Muscle of back (tissue), 11 donors: ENCODE data around the gene TMTC1. TPM values are rescaled to one million over a fixed set of nuclear protein-coding genes. Genes with fewer than 3 reads are reported as not detected.

Experiments used
- DNase-seq, 3 donors: peaks; one replicate each; pipeline versions ENCODE4 v3.0.0 to v3.0.0-alpha.2; 2013
- polyA plus RNA-seq, 10 donors: library from polyadenylated mRNA; unstranded; fragments of 120-200 nt; gene quantifications; one replicate each; pipeline ENCODE4 v1.2.1, GENCODE V29; 2013; ENCODE audit not compliant: insufficient read length in 10 of 10

Gene TMTC1
- polyA plus RNA-seq, 10 donors = 18.8 to 64.4 (median 36.6) TPM

- no peak for DNase-seq
These were observed 2.0 kb downstream of the TMTC1 start for GRCh38 chr12:29781705-29782266.

- DNase-seq = no peak
These were observed 2.6 kb downstream of the TMTC1 start for GRCh38 chr12:29781188-29781587.

- no peak for DNase-seq
These were observed 3.7 kb downstream of the TMTC1 start for GRCh38 chr12:29780084-29780483.

GRCh38 chr12:29778531-29778930, 5.2 kb downstream of the TMTC1 start:
- DNase-seq = no peak

- no peak for DNase-seq
These were observed 10.7 kb downstream of the TMTC1 start for GRCh38 chr12:29773076-29773475.

- DNase-seq = no peak
These were observed 12.0 kb downstream of the TMTC1 start for GRCh38 chr12:29771786-29772185.

- no peak for DNase-seq
These were observed 12.6 kb downstream of the TMTC1 start for GRCh38 chr12:29771165-29771564.

GRCh38 chr12:29769162-29769858, 14.4 kb downstream of the TMTC1 start:
- DNase-seq = peak in 2 of 3 donors; percentile 30 to 45

- DNase-seq = no peak
These were observed 15.4 kb downstream of the TMTC1 start for GRCh38 chr12:29768372-29768771.

- DNase-seq = no peak
These were observed 20.4 kb downstream of the TMTC1 start for GRCh38 chr12:29763301-29763683.

- peak in 2 of 3 donors; percentile 50 to 71 for DNase-seq
These were observed 21.0 kb downstream of the TMTC1 start for GRCh38 chr12:29762637-29763300.

GRCh38 chr12:29759950-29760349, 23.8 kb downstream of the TMTC1 start:
- no peak for DNase-seq

- DNase-seq = no peak
These were observed 26.9 kb downstream of the TMTC1 start for GRCh38 chr12:29756741-29757390.

- DNase-seq = no peak
These were observed 29.2 kb downstream of the TMTC1 start for GRCh38 chr12:29754235-29755189.

- DNase-seq = no peak
These were observed 31.6 kb downstream of the TMTC1 start for GRCh38 chr12:29752121-29752520.

GRCh38 chr12:29751676-29752075, 32.1 kb downstream of the TMTC1 start:
- no peak for DNase-seq

GRCh38 chr12:29750928-29751220, 32.9 kb downstream of the TMTC1 start:
- DNase-seq = no peak

GRCh38 chr12:29750131-29750927, 33.4 kb downstream of the TMTC1 start:
- no peak for DNase-seq

- DNase-seq = no peak
These were observed 39.4 kb downstream of the TMTC1 start for GRCh38 chr12:29744365-29744764.

GRCh38 chr12:29743801-29744200, 39.9 kb downstream of the TMTC1 start:
- peak; percentile 57 to 87 (median 75) for DNase-seq

GRCh38 chr12:29743077-29743476, 40.7 kb downstream of the TMTC1 start:
- DNase-seq = no peak
